OCI-LY3 (cell line): ENCODE data around the gene FUOM.

Source experiments
- H2AFZ ChIP-seq: fragments of 200-600, 300-600 bp; shearing (Covaris generic); 2 replicates; pipeline ENCODE4 v1.6.0; 2014; ENCODE audit warnings: antibody characterized with exemption, low read depth, low read length
- H3K27ac ChIP-seq: fragments of 200-600, 300-600 bp; sonication (generic); 2 replicates; pipeline ENCODE4 v1.5.1; 2014; ENCODE audit warnings: mild to moderate bottlenecking, low read length, moderate library complexity, mixed read lengths
- H3K27me3 ChIP-seq: fragments of 200-600, 300-600 bp; sonication (generic); 2 replicates; pipeline ENCODE4 v1.6.1; 2014; ENCODE audit warnings: low read depth, low read length, mixed read lengths
- H3K36me3 ChIP-seq: fragments of 200-600, 300-600 bp; sonication (generic); replicated peaks from 2 replicates; pipeline ENCODE3; 2014; ENCODE audit warnings: low read depth, low read length, mixed read lengths
- H3K4me1 ChIP-seq: fragments of 300-600, 200-600 bp; sonication (generic); 2 replicates; pipeline ENCODE4 v1.6.1; 2014; ENCODE audit warnings: low read length, mixed read lengths
- H3K4me2 ChIP-seq: fragments of 200-600, 300-600 bp; sonication (generic); 2 replicates; pipeline ENCODE4 v1.6.1; 2014; ENCODE audit warnings: low read length, mixed read lengths
- H3K4me3 ChIP-seq: fragments of 300-600, 200-600 bp; sonication (generic); 2 replicates; pipeline ENCODE4 v1.5.1; 2014; ENCODE audit warnings: antibody characterized with exemption, mild to moderate bottlenecking, low read length, moderate library complexity
- H3K79me2 ChIP-seq: fragments of 300-600, 200-600 bp; shearing (Covaris generic); 2 replicates; pipeline ENCODE4 v1.6.1; 2014; ENCODE audit warnings: mild to moderate bottlenecking, low read length, mixed read lengths
- H3K9ac ChIP-seq: fragments of 300-600, 200-600 bp; shearing (Covaris generic); 2 replicates; pipeline ENCODE4 v1.6.0; 2014; ENCODE audit warnings: mild to moderate bottlenecking, low read length, moderate library complexity
- H3K9me3 ChIP-seq: fragments of 200-600, 300-600 bp; shearing (Covaris generic); 2 replicates; pipeline ENCODE4 v1.6.1; 2014; ENCODE audit warnings: low read length, mixed read lengths; ENCODE audit not compliant: insufficient read depth
- H4K20me1 ChIP-seq: fragments of 200-600, 300-600 bp; sonication (generic); 2 replicates; pipeline ENCODE4 v1.6.1; 2016; ENCODE audit warnings: low read length, mixed read lengths; ENCODE audit not compliant: insufficient read depth
- EZH2phosphoT487 ChIP-seq: fragments of 200-600 bp; shearing (Covaris generic); IDR thresholded peaks from 2 replicates; pipeline ENCODE4 v1.6.1; 2018; ENCODE audit warnings: antibody characterized with exemption, mixed run types, low read depth
- TF ChIP-seq, protein P1 (sequence below): fragments of 200-600, 300-600 bp; sonication (generic); IDR thresholded peaks from 2 replicates; pipeline ENCODE4 v1.5.1; 2014; ENCODE audit warnings: antibody characterized with exemption, low read length, low read depth

Gene FUOM

DNA sequence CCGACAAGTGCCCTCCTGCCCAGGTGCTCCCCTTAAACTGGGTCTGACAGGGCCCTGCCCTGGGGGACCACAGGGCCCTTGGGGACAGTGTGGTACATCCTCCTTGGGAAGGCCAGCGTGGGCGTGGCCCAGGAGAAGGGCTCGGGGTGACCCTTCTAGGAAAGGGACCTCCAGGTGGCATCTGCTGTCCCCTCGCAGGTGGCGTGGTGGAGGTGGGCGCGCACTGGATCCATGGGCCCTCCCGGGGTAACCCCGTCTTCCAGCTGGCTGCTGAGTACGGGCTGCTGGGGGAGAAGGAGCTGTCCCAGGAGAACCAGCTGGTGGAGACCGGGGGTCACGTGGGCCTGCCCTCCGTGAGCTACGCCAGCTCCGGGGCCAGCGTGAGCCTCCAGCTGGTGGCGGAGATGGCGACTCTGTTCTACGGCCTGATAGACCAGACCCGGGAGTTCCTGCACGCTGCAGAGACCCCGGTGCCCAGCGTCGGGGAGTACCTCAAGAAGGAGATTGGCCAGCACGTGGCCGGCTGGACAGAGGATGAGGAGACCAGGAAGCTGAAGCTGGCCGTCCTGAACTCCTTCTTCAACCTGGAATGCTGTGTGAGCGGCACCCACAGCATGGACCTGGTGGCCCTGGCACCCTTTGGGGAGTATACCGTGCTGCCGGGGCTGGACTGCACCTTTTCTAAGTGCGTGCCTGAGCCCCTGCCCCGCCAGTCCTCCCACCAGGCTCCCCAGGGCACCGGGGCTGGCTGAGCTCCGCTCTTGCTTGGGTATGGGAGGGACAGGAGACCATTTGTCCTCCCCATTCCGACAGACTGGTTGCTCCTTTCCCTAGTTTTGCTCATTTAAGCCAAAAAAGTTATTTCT, 22.2 kb upstream of the FUOM start:
- Histone ChIP-seq H3K4me3 (peak overlapping the region; percentile 91), H3K27me3 (no peaks in the 10 kb centered on the region), H4K20me1 (no peaks in the 10 kb centered on the region), H3K9ac (peak overlapping the region; percentile 72), H3K79me2 (no peaks in the 10 kb centered on the region), H3K27ac (peak overlapping the region; percentile 28; the same call in 1 of the 2 replicates), H3K9me3 (no peaks in the 10 kb centered on the region), H2AFZ (no peak overlapping the region), H3K36me3 (no peaks in the 10 kb centered on the region), H3K4me1 (peaks cover 20% of the 10 kb centered on the region), H3K4me2 (peak overlapping the region; percentile 88)
- TF ChIP-seq, protein P1, sequence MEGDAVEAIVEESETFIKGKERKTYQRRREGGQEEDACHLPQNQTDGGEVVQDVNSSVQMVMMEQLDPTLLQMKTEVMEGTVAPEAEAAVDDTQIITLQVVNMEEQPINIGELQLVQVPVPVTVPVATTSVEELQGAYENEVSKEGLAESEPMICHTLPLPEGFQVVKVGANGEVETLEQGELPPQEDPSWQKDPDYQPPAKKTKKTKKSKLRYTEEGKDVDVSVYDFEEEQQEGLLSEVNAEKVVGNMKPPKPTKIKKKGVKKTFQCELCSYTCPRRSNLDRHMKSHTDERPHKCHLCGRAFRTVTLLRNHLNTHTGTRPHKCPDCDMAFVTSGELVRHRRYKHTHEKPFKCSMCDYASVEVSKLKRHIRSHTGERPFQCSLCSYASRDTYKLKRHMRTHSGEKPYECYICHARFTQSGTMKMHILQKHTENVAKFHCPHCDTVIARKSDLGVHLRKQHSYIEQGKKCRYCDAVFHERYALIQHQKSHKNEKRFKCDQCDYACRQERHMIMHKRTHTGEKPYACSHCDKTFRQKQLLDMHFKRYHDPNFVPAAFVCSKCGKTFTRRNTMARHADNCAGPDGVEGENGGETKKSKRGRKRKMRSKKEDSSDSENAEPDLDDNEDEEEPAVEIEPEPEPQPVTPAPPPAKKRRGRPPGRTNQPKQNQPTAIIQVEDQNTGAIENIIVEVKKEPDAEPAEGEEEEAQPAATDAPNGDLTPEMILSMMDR, result no peak
- TF ChIP-seq EZH2phosphoT487, result no peak

DNA sequence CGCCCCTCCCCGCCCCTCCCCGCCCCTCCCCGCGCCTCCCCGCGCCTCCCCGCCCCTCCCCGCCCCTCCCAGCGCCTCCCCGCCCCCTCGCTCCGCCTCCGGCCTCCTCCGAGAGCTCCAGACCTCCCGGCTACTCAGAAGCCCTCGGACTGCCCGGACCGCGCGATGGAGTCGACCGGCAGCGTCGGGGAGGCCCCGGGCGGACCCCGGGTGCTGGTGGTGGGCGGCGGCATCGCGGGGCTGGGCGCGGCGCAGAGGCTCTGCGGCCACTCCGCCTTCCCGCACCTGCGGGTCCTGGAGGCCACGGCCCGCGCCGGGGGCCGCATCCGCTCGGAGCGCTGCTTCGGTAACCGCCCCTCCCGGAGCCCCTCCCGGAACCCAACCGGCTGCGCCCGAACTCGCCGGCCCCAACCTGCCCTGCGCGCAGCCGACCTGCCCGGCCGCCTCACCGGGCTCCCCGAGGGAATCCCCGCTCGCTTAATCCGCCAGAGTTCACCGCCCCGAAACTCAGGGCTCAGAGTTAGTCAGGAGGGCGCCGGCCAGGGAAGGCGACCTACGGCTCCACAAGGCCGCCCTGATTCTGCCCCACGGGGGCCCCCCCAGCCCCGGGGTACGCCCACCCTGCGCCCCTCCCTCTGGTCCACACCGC, 21.5 kb upstream of the FUOM start, which contains the start of gene PAOX:
Gene PAOX, plus strand, starts transcription at position 111 of the 649 bp plus-strand sequence. Its CDS starts 55 bp downstream, at position 166.
- Histone ChIP-seq H3K9ac (peak within 1 kb of the TSS; percentile 72), H3K4me1 (peaks cover 20% of the 10 kb centered on the region)

DNA sequence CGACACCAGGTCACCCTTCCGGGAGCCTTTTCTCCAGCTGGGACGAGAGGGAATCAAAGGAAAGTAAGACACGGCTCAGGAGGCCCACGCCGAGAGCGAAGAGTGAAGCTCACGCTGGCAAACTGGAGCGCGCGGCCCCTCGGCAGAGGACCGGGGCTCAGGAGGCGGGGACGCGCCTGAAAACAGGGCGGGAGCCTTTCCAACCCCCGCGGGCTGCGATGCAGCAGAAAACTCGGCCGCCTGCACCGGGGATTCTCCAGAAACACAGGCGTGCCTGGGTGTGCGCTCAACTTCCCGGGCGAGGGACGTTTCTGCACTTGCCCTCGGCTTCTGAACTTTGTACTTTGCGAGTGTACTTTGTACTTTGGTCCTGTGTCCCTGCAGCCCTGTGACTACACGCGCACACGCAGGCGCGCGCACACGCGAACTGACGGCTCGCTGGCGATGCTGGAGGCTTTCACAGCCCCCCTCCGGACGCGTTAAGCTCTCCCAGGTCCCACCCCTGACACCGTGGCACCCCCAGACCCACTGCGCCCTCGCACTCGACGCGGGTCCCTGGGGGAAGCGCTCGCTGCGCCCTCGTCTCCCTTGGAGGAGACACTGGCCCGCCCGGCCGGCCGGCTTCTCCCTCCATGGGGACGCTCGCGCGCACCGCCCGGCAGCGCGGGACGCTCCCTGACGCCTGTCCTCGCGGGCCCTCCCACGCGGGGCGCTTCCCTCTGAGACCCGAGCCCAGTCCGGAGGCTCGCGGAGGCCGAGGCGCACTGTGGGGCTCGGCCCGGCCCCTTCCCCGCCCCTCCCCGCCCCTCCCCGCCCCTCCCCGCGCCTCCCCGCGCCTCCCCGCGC, 20.7 kb upstream of the FUOM start:
- Histone ChIP-seq H3K9ac (peak overlapping the region; percentile 61), H3K27ac (no peak overlapping the region; the same call in 1 of the 2 replicates), H3K36me3 (no peaks in the 10 kb centered on the region), H3K9me3 (no peaks in the 10 kb centered on the region), H3K27me3 (no peaks in the 10 kb centered on the region), H3K4me3 (peak overlapping the region; percentile 81), H4K20me1 (no peaks in the 10 kb centered on the region), H2AFZ (peak overlapping the region; percentile 20; the same call in 1 of the 2 replicates), H3K79me2 (no peaks in the 10 kb centered on the region), H3K4me2 (peak overlapping the region; percentile 78), H3K4me1 (peaks cover 23% of the 10 kb centered on the region)
- TF ChIP-seq, protein P1, result no peak
- no peak for TF ChIP-seq EZH2phosphoT487

More for the DNA sequence above, 21.5 kb upstream of the FUOM start, which contains the start of gene PAOX:
- no peaks in the 10 kb centered on the region for H3K36me3 ChIP-seq
- peak within 1 kb of the TSS; percentile 46; the same call in 1 of the 2 replicates for H2AFZ ChIP-seq
- peak within 1 kb of the TSS; percentile 88 for H3K4me2 ChIP-seq
- no peaks in the 10 kb centered on the region for H3K27me3 ChIP-seq
- H3K9me3 ChIP-seq, result no peaks in the 10 kb centered on the region
- peak within 1 kb of the TSS; percentile 91 for H3K4me3 ChIP-seq
- no peaks in the 10 kb centered on the region for H3K79me2 ChIP-seq
- peak within 1 kb of the TSS; percentile 28 for H3K27ac ChIP-seq
- TF ChIP-seq EZH2phosphoT487, result no peak
- TF ChIP-seq, protein P1, result no peak
- H4K20me1 ChIP-seq, result no peaks in the 10 kb centered on the region
